Muscle of arm (tissue), 12 donors: ENCODE results near the gene GAL. TPM values are rescaled to one million over a fixed set of nuclear protein-coding genes. Genes with fewer than 3 reads are reported as not detected.
A peak's percentile ranks its signal among the peaks of the same experiment; 100 is the strongest.

ENCODE experiments used
- DNase-seq: peaks from one replicate; pipeline ENCODE4 v3.0.0-alpha.2; 2013
- polyA plus RNA-seq, 12 donors: library from polyadenylated mRNA; unstranded; fragments of 120-200 nt; gene quantifications; one replicate each; pipeline ENCODE4 v1.2.1, GENCODE V29; 2013; ENCODE audit not compliant: insufficient read length in 12 of 12

Gene GAL
- polyA plus RNA-seq, 12 donors: 0.24 to 15.4 (median 0.48) TPM; not detected in 3

DNA sequence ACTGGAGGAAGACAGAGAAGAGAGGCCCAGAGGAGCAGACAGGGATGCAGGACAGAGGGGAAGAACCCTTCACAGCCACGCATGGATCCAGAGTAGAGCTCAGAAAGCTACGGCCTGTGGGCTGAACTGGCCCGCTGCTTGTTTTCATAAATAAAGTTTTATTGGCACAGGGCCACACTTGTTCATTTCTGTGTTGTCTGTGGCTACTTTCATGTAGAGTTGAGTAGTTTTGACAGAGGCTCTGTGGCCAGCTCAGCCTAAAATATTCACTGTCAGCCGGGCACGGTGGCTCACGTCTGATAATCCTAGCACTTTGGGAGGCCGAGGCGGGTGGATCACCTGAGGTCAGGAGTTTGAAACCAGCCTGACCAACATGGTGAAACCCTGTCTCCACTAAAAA lies 26.2 kb upstream of the GAL start:
- no peak for DNase-seq

DNA sequence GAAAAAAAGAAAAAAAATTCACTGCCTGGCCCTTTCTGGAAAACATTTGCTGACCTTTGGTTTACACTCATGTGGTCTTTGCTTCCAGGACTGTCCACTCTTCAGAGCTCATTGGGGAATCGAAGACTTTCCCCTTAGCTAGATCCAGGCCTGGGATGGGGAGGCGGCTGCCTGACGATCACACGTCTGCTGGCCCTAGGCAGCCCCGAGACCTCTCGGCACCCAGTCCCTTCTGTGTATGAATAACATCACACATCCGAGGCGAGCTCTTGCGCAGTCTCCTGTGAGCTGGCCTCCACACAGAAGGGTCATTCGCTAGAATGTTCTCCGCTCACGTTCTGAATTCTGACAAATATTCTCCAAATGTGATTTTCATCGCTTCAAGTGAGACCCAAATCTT lies 25.7 kb upstream of the GAL start:
- DNase-seq: peak; percentile 16

DNA sequence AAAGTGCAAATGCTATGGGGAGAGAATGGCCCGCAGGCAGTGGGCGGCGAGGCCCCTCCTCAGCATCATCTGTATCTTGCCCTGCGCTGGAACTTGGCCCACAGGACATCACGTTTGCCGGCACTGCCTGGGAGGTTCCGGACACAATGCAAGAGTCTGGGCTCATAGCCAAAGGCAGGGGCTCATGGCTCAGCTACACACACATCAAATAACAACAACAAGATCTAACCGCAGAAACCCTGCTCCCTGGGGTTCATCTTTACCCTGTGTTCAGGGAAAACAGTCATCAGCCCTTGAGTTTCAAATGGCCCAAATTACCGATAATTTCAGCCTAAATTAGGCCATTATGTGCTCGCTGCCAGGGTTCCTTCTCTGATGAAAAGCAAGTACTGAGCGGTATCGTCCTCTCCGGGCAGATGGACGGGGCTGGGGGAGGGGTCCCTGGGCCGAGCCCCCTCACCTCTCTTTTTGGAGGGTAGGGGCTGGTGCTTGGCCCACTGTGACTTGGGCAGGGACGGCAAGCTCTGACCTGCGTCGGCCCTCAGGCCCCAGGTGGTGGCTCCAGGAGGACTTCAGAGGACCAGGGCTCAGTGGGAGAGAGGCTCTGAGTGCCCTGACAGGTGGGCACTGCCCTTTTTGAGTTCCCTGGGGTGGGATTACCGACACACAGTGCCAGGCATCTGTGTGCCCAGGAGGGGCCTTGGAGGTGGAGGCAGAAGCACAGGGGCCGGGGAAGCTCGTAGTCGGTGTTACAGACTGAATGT lies 25.0 kb upstream of the GAL start:
- DNase-seq: peak; percentile 68

DNA sequence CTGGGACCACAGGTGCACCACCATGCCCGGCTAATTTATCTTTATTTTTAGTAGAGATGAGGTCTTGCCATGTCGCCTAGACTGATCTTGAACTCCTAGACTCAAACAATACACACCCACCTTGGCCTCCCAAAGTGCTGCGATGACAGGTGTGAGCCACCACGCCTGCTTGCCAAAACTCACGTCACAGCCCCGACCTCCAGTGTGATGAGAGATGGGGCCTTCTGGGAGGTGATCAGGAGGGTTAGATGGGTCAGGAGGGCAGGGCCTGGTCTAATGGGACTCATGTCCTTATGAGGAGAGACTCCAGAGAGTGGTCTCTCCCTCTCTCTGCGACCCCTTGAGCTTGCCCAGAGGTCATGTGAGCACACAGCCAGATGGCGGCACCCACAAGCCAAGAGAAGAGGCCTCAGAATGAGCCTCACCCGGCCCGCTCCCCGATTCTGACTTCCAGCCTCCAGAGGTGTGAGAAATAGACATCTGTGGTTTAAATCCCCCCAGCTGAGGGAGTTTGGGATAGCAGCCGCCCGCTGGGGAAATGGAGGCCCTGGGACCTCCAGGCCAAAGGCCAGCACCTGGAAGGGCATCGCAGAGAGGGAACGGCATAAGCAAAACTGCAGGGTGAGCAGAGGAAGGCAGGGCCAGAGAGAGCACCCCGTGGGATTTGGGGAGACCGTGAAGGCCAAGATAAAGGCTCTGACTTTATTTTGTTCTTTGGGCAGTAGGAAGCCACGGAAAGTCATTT lies 24.1 kb upstream of the GAL start:
- DNase-seq: no peak

GRCh38 chr11:68661014-68661413 lies 23.3 kb upstream of the GAL start:
- DNase-seq: no peak

DNA sequence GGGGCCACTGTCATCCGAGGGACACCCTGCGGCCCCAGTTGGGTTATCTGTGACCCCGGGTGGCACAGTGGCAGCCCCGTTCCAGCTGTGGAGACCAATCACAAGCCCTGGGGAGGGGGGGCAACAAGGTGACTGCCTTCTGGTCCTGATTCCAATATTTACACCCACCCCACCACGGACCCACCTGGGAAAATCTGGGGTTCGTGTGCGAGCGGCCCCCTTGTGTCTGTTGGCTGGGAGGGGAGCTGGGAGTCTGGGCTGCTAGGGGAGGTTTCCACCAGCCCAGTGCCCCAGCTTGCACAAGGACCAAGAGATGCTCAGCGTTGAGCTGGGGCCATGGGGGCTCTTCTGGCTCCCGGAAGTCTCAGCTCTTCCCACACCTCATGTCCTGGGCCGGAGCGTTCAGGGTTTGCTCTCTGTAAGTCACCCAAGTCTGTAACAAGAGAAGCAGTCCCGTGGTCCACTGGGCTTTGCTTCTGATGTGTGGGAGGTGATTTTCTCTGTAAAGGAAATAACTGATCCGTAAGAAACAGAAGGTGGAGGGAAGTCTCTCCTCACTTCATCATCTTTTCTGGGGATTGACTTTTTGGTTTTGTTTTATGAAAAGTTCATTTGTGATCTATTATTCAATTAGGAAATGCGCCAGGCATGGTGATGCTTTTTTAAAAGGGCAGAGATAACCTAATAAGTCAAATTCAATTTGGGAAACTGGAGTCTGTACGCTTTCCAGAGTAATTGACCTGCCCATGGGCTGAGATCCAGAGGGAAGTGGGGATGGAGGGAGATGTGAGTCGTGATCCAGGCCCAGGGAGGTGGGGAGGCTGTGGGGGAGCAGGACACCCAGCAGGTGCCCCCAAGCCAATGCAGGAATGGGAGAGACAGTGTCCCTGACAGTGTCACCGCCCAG lies 22.4 kb upstream of the GAL start:
- DNase-seq: no peak

DNA sequence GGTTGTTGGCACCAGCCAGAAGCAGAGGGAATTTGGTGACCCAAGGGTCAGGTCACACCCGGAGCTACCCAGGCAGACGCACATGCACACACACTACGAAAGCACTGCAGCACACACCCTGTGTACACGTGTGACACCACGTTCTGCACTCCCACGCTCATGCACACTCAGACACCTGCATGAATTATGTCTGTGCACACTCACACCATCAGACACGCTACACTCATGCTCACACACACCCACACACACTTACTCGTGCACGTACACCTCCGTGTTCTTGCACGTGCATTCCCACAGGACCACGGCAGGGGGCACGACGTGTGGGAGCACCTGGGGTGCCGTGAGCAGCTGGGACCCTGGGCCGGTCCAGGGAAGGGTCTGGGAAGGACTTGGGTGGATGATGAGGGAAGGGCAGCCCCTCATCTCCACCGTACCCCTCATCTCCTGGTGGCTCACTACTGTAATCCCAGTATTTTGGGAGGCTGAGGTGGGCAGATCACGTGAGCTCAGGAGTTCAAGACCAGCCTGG lies 20.8 kb upstream of the GAL start:
- no peak for DNase-seq

GRCh38 chr11:68664141-68664540 lies 20.2 kb upstream of the GAL start:
- DNase-seq: no peak

- DNase-seq: no peak
Observed at GRCh38 chr11:68664906-68665305, 19.4 kb upstream of the GAL start.

DNA sequence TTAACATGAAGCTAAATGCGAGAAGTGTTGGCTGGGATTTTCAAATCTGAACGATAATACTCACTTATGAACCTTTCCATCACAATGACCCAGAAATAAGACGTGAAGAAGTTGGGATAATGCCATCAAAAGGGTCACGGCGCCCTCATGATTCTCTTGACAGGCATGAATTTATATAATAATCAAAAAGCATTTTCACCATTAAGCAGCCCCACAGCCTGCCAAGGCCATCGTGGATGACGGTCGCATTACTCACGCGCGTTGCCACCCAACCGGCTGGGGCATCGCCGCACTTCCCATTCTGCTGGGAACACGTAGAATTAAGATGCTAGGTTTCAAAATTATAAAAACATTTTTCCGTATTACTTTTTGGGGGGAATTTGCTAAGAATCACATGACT lies 18.9 kb upstream of the GAL start:
- no peak for DNase-seq

GRCh38 chr11:68666849-68667248 lies 17.5 kb upstream of the GAL start:
- no peak for DNase-seq

DNA sequence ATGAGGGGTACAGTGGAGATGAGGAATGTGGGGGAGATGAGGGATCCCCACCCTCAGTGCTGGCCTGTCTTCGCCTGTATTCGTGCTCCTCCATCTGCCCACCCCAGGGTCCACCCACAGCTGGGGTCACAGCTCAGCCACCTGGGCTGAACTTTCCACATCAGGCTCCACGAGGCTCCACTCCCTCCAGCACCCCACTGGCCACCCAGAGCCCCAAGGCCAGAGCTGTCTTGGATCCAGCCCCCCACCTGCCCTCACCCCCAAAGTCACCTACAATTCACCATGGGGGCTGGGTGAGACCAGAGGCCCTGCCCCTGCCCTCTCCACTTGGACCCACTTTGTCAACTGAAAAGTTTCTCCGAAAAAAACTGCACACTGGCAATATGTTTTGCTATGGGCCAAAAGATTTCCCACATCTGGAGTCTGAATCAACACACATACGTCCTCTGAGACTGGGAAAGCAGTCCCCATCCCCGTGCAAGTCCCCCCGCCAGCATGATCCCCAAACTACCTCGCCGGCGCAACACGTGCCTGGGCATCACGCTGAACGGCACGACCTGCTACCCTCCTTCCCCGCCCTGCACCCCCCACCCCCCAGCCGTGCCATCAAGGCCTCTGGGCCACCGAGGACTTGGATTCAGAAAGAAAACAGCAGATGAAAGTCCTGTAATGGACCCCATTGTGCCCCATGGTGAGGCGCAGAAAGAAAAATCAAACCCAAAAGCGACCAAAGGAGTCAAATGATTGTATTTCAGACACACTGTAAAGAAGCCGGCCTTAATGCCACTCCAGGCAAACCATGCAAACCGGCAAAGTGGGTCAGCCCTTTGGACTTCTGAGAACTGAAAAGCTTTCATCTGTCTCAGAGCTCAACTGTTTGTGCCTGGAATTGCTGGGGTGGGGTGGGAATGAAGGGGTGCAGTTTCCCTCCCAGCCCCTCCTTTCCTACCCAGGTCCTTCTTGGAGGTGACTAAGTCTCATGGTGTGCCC lies 16.5 kb upstream of the GAL start:
- DNase-seq: no peak

DNA sequence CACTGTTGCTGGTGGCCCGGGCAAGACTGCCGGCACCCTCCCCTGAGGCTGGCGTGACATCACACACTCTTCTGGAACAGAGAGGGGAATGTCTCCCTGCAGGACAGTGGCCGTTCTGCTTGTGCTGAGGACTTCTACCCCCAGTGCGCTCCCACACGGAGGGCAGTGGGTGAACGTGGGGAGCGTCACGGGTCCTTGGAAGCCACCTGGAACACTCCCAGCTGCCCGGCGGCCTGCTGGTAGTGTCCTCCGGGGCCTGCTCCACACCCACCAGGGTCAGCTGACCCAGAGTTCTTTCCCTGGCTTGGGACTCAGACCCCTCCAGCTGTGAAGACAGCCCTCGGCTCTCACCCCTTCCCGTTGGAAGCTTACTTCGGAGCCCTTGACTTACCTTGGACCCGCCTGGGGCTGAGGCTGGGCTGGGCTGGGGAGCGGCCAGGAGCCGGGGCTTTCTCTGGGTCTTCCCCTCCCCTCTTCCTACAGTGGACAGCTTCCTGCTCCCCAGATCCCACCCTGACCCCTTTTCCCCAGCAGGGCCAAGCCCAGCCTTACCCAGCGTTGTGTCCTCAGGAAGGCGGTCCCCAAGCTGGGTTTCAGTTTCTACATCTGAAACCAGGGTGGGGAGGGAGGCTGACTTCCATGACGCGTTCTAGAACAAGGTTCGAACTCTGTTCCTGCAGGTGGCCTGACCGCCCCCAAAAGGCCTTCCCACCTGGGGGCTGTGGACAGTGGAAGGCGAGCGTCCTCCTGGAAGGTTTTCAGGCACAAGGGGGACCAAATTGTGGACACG lies 14.8 kb upstream of the GAL start:
- no peak for DNase-seq

DNA sequence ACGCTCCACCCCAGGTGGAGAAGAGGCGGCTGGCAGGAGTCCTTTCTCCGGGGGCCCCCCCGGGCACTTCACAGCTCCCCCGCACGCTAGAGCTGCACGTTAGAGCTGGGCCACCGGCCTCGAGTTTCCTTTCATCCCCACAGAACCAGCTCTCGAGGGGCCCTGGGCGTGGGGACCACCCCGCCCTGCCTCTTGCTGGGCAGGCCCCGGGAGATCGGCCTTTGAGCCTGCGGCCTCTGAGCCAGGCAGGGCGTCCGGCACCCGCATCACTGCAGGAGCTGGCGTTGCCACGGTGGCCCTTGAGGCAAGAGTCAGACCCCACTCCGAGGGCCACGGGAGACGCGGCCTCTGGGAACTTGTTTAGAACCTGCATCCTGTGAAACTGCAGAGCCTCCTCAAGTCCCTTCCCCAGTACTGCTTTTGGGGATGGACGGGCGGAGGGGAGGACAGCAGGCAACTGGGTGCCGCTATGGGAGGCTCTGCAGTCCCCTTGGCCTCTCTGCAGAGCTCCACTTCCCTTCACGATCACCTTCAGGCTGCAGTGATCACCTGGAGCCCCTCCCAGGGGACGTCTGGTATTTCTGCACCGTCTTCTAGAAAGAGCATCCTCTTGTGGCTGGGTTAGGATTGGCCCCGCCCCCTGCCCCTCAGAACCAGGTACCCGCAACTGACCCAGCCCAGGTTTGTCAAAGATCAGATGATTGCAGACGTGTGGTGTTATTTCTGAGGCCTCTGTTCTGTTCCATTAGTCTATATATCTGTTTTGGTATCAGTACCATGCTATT lies 13.9 kb upstream of the GAL start:
- no peak for DNase-seq

DNA sequence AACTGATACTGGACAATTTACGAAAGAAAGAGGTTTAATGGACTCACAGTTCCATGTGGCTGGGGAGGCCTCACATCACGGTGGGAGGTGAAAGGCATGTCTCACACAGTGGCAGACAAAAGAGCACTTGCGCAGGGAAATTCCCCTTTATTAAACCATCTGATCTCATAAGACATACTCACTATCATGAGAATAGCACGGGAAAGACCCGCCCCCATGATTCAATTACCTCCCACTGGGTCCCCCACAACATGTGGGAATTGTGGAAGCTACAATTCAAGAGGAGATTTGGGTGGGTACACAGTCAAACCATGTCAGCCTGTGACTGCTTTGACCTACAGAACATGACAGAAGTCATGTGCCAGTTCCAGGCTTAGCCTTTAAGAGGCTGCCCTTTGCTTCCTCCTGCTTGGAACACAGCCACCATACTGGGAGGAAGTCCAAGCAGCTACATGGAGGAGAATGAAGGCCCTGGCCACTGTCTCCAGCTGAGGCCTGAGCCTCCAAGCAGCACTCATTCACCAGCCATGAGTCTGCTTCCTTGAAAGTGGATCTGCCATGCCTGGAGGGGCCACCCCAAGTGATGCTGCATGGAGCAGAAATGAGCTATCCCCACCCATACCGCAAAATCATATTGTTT lies 10.9 kb upstream of the GAL start:
- DNase-seq: no peak

GRCh38 chr11:68673991-68674390 lies 10.4 kb upstream of the GAL start:
- no peak for DNase-seq

GRCh38 chr11:68674461-68674860 lies 9.9 kb upstream of the GAL start:
- no peak for DNase-seq

- peak; percentile 26 for DNase-seq
Observed at GRCh38 chr11:68677432-68677831, 6.9 kb upstream of the GAL start.

GRCh38 chr11:68678031-68678441 lies 6.3 kb upstream of the GAL start:
- no peak for DNase-seq
